ENCODE results near the gene NCKAP5.

GRCh38 chr2:133346654-133347053 lies 221.6 kb downstream of the NCKAP5 start:
- TF ChIP-seq RAD21 (CRISPR knock-in tag; IDR thresholded peaks at IDR 0.05): no peak
- no peak for TF ChIP-seq HMGXB3 (CRISPR knock-in tag; IDR thresholded peaks at IDR 0.05; ENCODE audit: borderline replicate concordance)
- no peak for TF ChIP-seq USF2 (IDR thresholded peaks at IDR 0.05; ENCODE audit: low read depth, low read length)
- TF ChIP-seq USF2 (CRISPR knock-in tag; IDR thresholded peaks at IDR 0.05; ENCODE audit: borderline replicate concordance): no peak
- TF ChIP-seq SIN3A (IDR thresholded peaks at IDR 0.05; ENCODE audit: borderline replicate concordance, low read depth, low read length): no peak
- no peak for TF ChIP-seq SRF (IDR thresholded peaks at IDR 0.05; ENCODE audit: low read depth, low read length)
- no peak for TF ChIP-seq POLR2A (IDR thresholded peaks at IDR 0.05; ENCODE audit: insufficient read depth in 1 of 2, low read depth in 2 of 2, low read length in 2 of 2)
- TF ChIP-seq SRSF9 (IDR thresholded peaks at IDR 0.05; ENCODE audit: borderline replicate concordance, insufficient read depth, low read depth, low read length, poor library complexity, severe bottlenecking): no peak
- TF ChIP-seq ATF2 (CRISPR knock-in tag; IDR thresholded peaks at IDR 0.05): no peak
- TF ChIP-seq ZNF691 (CRISPR knock-in tag; IDR thresholded peaks at IDR 0.05; ENCODE audit: borderline replicate concordance, low read depth): no peak
- no peak for TF ChIP-seq JUND (CRISPR knock-in tag; IDR thresholded peaks at IDR 0.05)
- no peak for TF ChIP-seq CTCF (CRISPR knock-in tag; IDR thresholded peaks at IDR 0.05)
- TF ChIP-seq ZBTB33 (CRISPR knock-in tag; IDR thresholded peaks at IDR 0.05): no peak
- TF ChIP-seq ZNF567 (CRISPR knock-in tag; IDR thresholded peaks at IDR 0.05; ENCODE audit: borderline replicate concordance): no peak

Data from HepG2 (cell line).